H1 (cell line): ENCODE measurements around the gene RFX1. TPM values are rescaled to one million over a fixed set of nuclear protein-coding genes. Genes with fewer than 3 reads are reported as not detected.

Experiments
- CTCF ChIA-PET: fragments of 300-600 bp; sonication (Branson Sonifier 250); formaldehyde crosslinking; loops from one replicate; lab custom pipeline; 2021; ENCODE audit not compliant: partially characterized antibody; lab: Charles Lee
- POLR2A ChIA-PET: fragments of 300-600 bp; sonication (Branson Sonifier 250); formaldehyde crosslinking; loops from one replicate; lab custom pipeline; 2021; ENCODE audit warnings: inconsistent platforms; ENCODE audit not compliant: partially characterized antibody; lab: Charles Lee
- DNase-seq, 2 experiments: peaks; one replicate each; pipeline versions ENCODE4 v3.0.0 to v3.0.0-alpha.2; 2010 to 2022; ENCODE audit warnings: low spot score in 2 of 2, low read depth in 1 of 2, mixed read lengths in 1 of 2
- FAIRE-seq: peaks from 2 replicates; lab custom pipeline; 2011; peaks lifted over from hg19 to GRCh38; lab: Jason Lieb, UNC
- H2AFZ ChIP-seq: 2 replicates; pipeline ENCODE4 v1.8.1; 2012; ENCODE audit warnings: low read length, inconsistent platforms
- H2AK5ac ChIP-seq: 2 replicates; pipeline ENCODE4 v1.6.1; 2013; ENCODE audit warnings: low read depth, low read length
- H2BK120ac ChIP-seq: replicated peaks from 2 replicates; pipeline ENCODE3; 2013; ENCODE audit warnings: low read depth, low read length, inconsistent platforms
- H2BK12ac ChIP-seq: 2 replicates; pipeline ENCODE4 v1.6.1; 2013; ENCODE audit warnings: low read depth, low read length
- H2BK15ac ChIP-seq: 2 replicates; pipeline ENCODE4 v1.6.1; 2013; ENCODE audit warnings: low read length
- H2BK20ac ChIP-seq: 2 replicates; pipeline ENCODE4 v1.6.1; 2013; ENCODE audit warnings: low read length
- H2BK5ac ChIP-seq: 2 replicates; pipeline ENCODE4 v1.6.1; 2013; ENCODE audit warnings: low read depth, low read length
- H3K14ac ChIP-seq: 2 replicates; pipeline ENCODE4 v1.6.1; 2013; ENCODE audit warnings: inconsistent platforms; ENCODE audit not compliant: insufficient read length
- H3K18ac ChIP-seq: 2 replicates; pipeline ENCODE4 v1.6.1; 2013; ENCODE audit warnings: low read length; ENCODE audit errors: extremely low read depth
- H3K23ac ChIP-seq: 2 replicates; pipeline ENCODE4 v1.6.1; 2013; ENCODE audit warnings: inconsistent platforms; ENCODE audit not compliant: insufficient read length
- H3K23me2 ChIP-seq: 2 replicates; pipeline ENCODE4 v1.6.1; 2013; ENCODE audit warnings: low read depth, low read length
- H3K27ac ChIP-seq: 2 replicates; pipeline ENCODE4 v1.6.1; 2011; ENCODE audit warnings: low read depth, low read length, inconsistent platforms
- H3K27me3 ChIP-seq, 4 experiments: replicated peaks in 1 of 4; 1 replicate in 1 of 4; 2 replicates in 3 of 4; pipeline versions ENCODE4 v1.6.1 to v1.8.1; 2011 to 2013; ENCODE audit warnings: low read length in 3 of 4, mild to moderate bottlenecking in 3 of 4, inconsistent platforms in 2 of 4, mixed read lengths in 2 of 4, moderate library complexity in 1 of 4; ENCODE audit not compliant: control insufficient read depth in 3 of 4, insufficient read depth in 3 of 4; ENCODE audit errors: extremely low read depth in 1 of 4
- H3K36me3 ChIP-seq, 4 experiments: 2 replicates each; pipeline versions ENCODE4 v1.6.1 to v1.8.1; 2011 to 2013; ENCODE audit warnings: mild to moderate bottlenecking in 4 of 4, low read length in 3 of 4, moderate library complexity in 2 of 4, control low read depth in 1 of 4, inconsistent platforms in 1 of 4; ENCODE audit not compliant: insufficient read depth in 4 of 4, control insufficient read depth in 2 of 4
- H3K4ac ChIP-seq: replicated peaks from 2 replicates; pipeline ENCODE3; 2013; ENCODE audit warnings: low read length, low read depth, mixed read lengths, inconsistent platforms; ENCODE audit not compliant: insufficient read length
- H3K4me1 ChIP-seq, 4 experiments: replicated peaks in 1 of 4; 1 replicate in 1 of 4; 2 replicates in 3 of 4; pipeline versions ENCODE4 v1.6.1 to v1.8.1; 2011 to 2013; ENCODE audit warnings: low read length in 3 of 4, inconsistent platforms in 2 of 4, mixed read lengths in 1 of 4; ENCODE audit not compliant: insufficient read depth in 4 of 4, control insufficient read depth in 3 of 4
- H3K4me2 ChIP-seq, 2 experiments: 2 replicates each; pipeline versions ENCODE4 v1.6.1 to v1.8.1; 2011 to 2013; ENCODE audit warnings: low read depth in 2 of 2, low read length in 2 of 2, control low read depth in 1 of 2, inconsistent platforms in 1 of 2, mild to moderate bottlenecking in 1 of 2; ENCODE audit not compliant: insufficient read depth in 1 of 2
- H3K4me3 ChIP-seq, 4 experiments: fragments of 200-600, 300-600 bp in 1 of 4; sonication (generic), shearing (Covaris generic), sonication (Bioruptor Twin) in 1 of 4; 2 replicates each; pipeline versions ENCODE4 v1.5.1 to v1.8.1; 2011 to 2016; ENCODE audit warnings: low read length in 4 of 4, low read depth in 3 of 4, control low read depth in 2 of 4, inconsistent platforms in 2 of 4, mild to moderate bottlenecking in 2 of 4, mixed read lengths in 1 of 4, moderate library complexity in 1 of 4; ENCODE audit not compliant: insufficient read depth in 2 of 4; ENCODE audit errors: extremely low read depth in 1 of 4
- H3K56ac ChIP-seq: replicated peaks from 2 replicates; pipeline ENCODE3; 2013; ENCODE audit warnings: low read depth, mild to moderate bottlenecking, mixed read lengths, low read length, inconsistent platforms; ENCODE audit not compliant: insufficient read length
- H3K79me1 ChIP-seq: 2 replicates; pipeline ENCODE4 v1.6.1; 2013; ENCODE audit warnings: low read depth, low read length, control low read depth
- H3K79me2 ChIP-seq, 2 experiments: 2 replicates each; pipeline versions ENCODE4 v1.6.1 to v1.8.1; 2012 to 2013; ENCODE audit warnings: low read length in 2 of 2, mild to moderate bottlenecking in 2 of 2, inconsistent platforms in 1 of 2; ENCODE audit not compliant: insufficient read depth in 2 of 2, control insufficient read depth in 1 of 2
- H3K9ac ChIP-seq, 4 experiments: replicated peaks in 1 of 4; 1 replicate in 1 of 4; 2 replicates in 3 of 4; pipeline versions ENCODE4 v1.6.1 to v1.8.1; 2011 to 2013; ENCODE audit warnings: low read depth in 3 of 4, low read length in 3 of 4, control low read depth in 2 of 4, mild to moderate bottlenecking in 2 of 4, moderate library complexity in 2 of 4, inconsistent platforms in 1 of 4; ENCODE audit errors: extremely low read depth in 1 of 4
- H3K9me3 ChIP-seq, 2 experiments: 2 replicates each; pipeline versions ENCODE4 v1.6.1 to v1.8.1; 2012 to 2013; ENCODE audit warnings: mild to moderate bottlenecking in 2 of 2, moderate library complexity in 2 of 2, control low read depth in 1 of 2, inconsistent platforms in 1 of 2, low read depth in 1 of 2, low read length in 1 of 2, mixed read lengths in 1 of 2; ENCODE audit not compliant: insufficient read depth in 2 of 2
- H4K20me1 ChIP-seq, 2 experiments: replicated peaks in 1 of 2; 2 replicates each; pipeline versions ENCODE3 to v1.8.1; 2011 to 2013; ENCODE audit warnings: inconsistent platforms in 2 of 2, low read length in 2 of 2, mild to moderate bottlenecking in 1 of 2; ENCODE audit not compliant: insufficient read depth in 2 of 2, control insufficient read depth in 1 of 2
- H4K5ac ChIP-seq: 2 replicates; pipeline ENCODE4 v1.6.1; 2013; ENCODE audit warnings: low read length, low read depth, mixed read lengths, inconsistent platforms; ENCODE audit not compliant: insufficient read length
- H4K8ac ChIP-seq: 2 replicates; pipeline ENCODE4 v1.8.0; 2013; ENCODE audit warnings: mild to moderate bottlenecking, moderate library complexity, low read length, inconsistent platforms; ENCODE audit not compliant: insufficient read depth; ENCODE audit errors: extremely low read depth
- H4K91ac ChIP-seq: replicated peaks from 2 replicates; pipeline ENCODE3; 2013; ENCODE audit warnings: low read length, mixed read lengths, inconsistent platforms; ENCODE audit not compliant: insufficient read length
- CEBPB ChIP-seq: IDR thresholded peaks from 2 replicates; pipeline ENCODE4 v1.6.1; 2012; ENCODE audit warnings: low read depth, low read length
- CTBP2 ChIP-seq: IDR thresholded peaks from 2 replicates; pipeline ENCODE4 v1.7.0; 2011; ENCODE audit warnings: borderline replicate concordance, mild to moderate bottlenecking, moderate library complexity, mixed read lengths, low read length; ENCODE audit not compliant: insufficient read depth, insufficient read length
- EGR1 ChIP-seq: IDR thresholded peaks from 2 replicates; pipeline ENCODE4 v1.6.1; 2011; ENCODE audit warnings: low read depth, low read length, borderline replicate concordance
- EZH2 ChIP-seq: fragments of 200-600 bp; sonication (generic); IDR thresholded peaks from 2 replicates; pipeline ENCODE4 v1.7.1; 2012; ENCODE audit warnings: low read depth, mild to moderate bottlenecking, moderate library complexity, low read length, inconsistent platforms; ENCODE audit not compliant: severe bottlenecking
- JUN ChIP-seq: IDR thresholded peaks from 2 replicates; pipeline ENCODE4 v1.6.1; 2011; ENCODE audit warnings: low read depth, mild to moderate bottlenecking, improper control_type of control experiment, low read length
- NANOG ChIP-seq: IDR thresholded peaks from 2 replicates; pipeline ENCODE4 v1.6.1; 2011; ENCODE audit warnings: low read length, low read depth, mild to moderate bottlenecking, inconsistent platforms; ENCODE audit not compliant: insufficient read depth, poor library complexity, severe bottlenecking
- POLR2AphosphoS5 ChIP-seq: IDR thresholded peaks from 2 replicates; pipeline ENCODE4 v1.6.1; 2011; ENCODE audit warnings: low read depth, low read length
- RAD21 ChIP-seq, 2 experiments: IDR thresholded peaks in 1 of 2; conservative IDR thresholded peaks in 1 of 2; 2 replicates each; pipeline ENCODE4 v1.6.1; 2011; ENCODE audit warnings: low read depth in 2 of 2, low read length in 2 of 2, improper control_type of control experiment in 1 of 2, inconsistent platforms in 1 of 2, mild to moderate bottlenecking in 1 of 2, moderate library complexity in 1 of 2
- SP2 ChIP-seq: IDR thresholded peaks from 2 replicates; pipeline ENCODE4 v1.6.1; 2012; ENCODE audit warnings: mild to moderate bottlenecking, low read length, inconsistent platforms
- TAF1 ChIP-seq: IDR thresholded peaks from 2 replicates; pipeline ENCODE4 v1.6.1; 2011; ENCODE audit warnings: mild to moderate bottlenecking, low read depth, low read length
- WGBS, 2 experiments: shearing (Covaris generic) in 1 of 2; methylation state at CpG; one replicate each; pipeline versions ENCODE4 v1.1.6 to v1.1.7; 2013 to 2015; ENCODE audit warnings: low lambda C conversion rate in 2 of 2, mixed read lengths in 2 of 2, inconsistent platforms in 1 of 2, low coverage in 1 of 2, missing lambda C conversion rate in 1 of 2; ENCODE audit not compliant: insufficient replicate concordance in 2 of 2, insufficient coverage in 1 of 2, insufficient read length in 1 of 2; ENCODE audit errors: extremely low coverage in 1 of 2, missing lambda C conversion rate in 1 of 2; 5-methylcytosine and 5-hydroxymethylcytosine counted together
- polyA plus RNA-seq, 7 experiments: library from polyadenylated mRNA; depleted of rRNA in 3 of 7; stranded (reverse) in 5 of 7; unstranded in 2 of 7; fragments of >200 nt in 5 of 7; fragments of 200-250 nt in 2 of 7; gene quantifications; 1 replicate in 5 of 7; 2 replicates in 1 of 7; 4 replicates in 1 of 7; pipeline versions ENCODE4 v1.2.1 to v1.2.3, GENCODE V29; 2011 to 2013; ENCODE audit warnings: missing spikeins in 2 of 7, mixed read lengths in 2 of 7
- total RNA-seq: library from RNA; stranded (reverse); fragmentation: NEBNext Ultra II Directional; extraction: Animal tissue kit (Norgen Biotek cat#: 25700); gene quantifications from 2 replicates; pipeline ENCODE4 v1.2.1, GENCODE V29; 2021

RFX1 gene
- total and polyA plus RNA-seq, 2 of the 8 experiments (the other 6 are each of a cell fraction or from before 2014, with no cell fraction given) = 4.9 to 17.0 TPM

DNA sequence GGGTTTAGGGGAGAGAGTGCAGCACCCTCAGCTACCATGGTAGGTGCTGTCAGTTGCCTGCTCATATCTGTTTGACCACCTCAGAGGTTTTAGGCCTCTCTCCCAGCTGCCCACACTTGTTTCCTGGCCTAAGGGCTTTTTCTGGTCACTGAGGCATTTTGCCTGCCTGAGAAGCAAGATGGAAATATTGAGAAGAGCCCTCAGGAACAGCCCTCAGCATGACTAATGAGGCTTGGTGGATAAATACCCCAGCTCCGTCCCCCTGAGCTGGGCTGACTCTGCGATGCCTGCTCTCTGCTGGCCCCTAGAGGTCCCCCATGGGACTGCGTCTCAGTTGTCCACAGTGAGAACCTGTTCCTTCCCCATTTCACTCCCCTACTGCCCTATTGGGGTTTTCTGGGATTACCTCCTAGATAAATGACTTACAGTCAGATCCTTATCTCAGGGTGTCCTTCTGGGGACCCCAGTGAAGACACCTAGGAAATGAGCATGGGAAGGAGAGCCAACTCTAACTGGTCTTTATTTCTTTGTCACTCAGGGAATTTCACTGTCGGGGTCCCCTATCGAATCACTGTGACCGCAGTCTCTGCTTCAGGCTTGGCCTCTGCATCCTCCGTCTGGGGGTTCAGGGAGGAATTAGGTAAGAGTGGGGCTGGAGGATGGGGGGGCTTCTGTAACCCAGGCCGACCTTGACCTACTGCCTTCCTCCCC, 42.5 kb upstream of the RFX1 start:
- Histone ChIP-seq H3K56ac (no peak overlapping the region), H2BK20ac (no peak overlapping the region), H2AK5ac (no peak overlapping the region), H3K79me1 (no peaks in the 10 kb centered on the region), H3K18ac (no peak overlapping the region), H3K23ac (no peak overlapping the region), H3K14ac (no peak overlapping the region), H2AFZ (no peak overlapping the region), H3K36me3 (no peaks in the 10 kb centered on the region), H3K9me3 (no peaks in the 10 kb centered on the region; a peak in 1 of 4 replicates), H3K4me1 (no peaks in the 10 kb centered on the region; a peak in 1 of 7 replicates), H4K8ac (no peak overlapping the region; the same call in 1 of the 2 replicates), H4K5ac (no peak overlapping the region), H3K27ac (no peak overlapping the region), H2BK5ac (no peak overlapping the region), H3K4me2 (no peak overlapping the region), H4K20me1 (no peaks in the 10 kb centered on the region), H2BK120ac (no peak overlapping the region), H2BK15ac (no peak overlapping the region), H4K91ac (no peak overlapping the region), H3K4ac (no peak overlapping the region), H3K23me2 (no peaks in the 10 kb centered on the region; the same call in 1 of the 2 replicates), H2BK12ac (no peak overlapping the region), H3K9ac (no peak overlapping the region), H3K4me3 (no peak overlapping the region), H3K27me3 (no peaks in the 10 kb centered on the region), H3K79me2 (no peaks in the 10 kb centered on the region)
- POLR2A ChIA-PET = interaction anchor here (1.0 to 1.2 kb wide), 4 partner anchors 8 to 111 kb away, joined by 3 to 5 read pairs (median 3); no protein-coding TSS in a partner anchor
- 67% methylated on average over 8 of the region's 8 CpGs; no CpG with 5 or more reads in 1 of the 2 experiments for WGBS, 2 experiments
- DNase-seq (peak; percentile 56 to 97), FAIRE-seq (peak; percentile 72)
- CTCF ChIA-PET = interaction anchor here (0.6 to 9.9 kb wide), 35 partner anchors 8 to 954 kb away, joined by 3 to 77 read pairs (median 5); partner anchors contain the start of genes DCAF15, IL27RA, MISP3 and PALM3
- TF ChIP-seq CTBP2 = no peak
- no peak for TF ChIP-seq POLR2AphosphoS5
- TF ChIP-seq EZH2 = no peak
- TF ChIP-seq CEBPB = no peak
- no peak for TF ChIP-seq JUN
- peak; percentile 66 to 75 for TF ChIP-seq RAD21 (IDR thresholded peaks at IDR 0.05 in 1 of 2, conservative IDR thresholded peaks at IDR 0.05 in 1 of 2; ENCODE audit: low read depth in 2 of 2, low read length in 2 of 2)
- no peak for TF ChIP-seq NANOG
- no peak for TF ChIP-seq SP2
- no peak for TF ChIP-seq TAF1
- TF ChIP-seq EGR1 = no peak
